Measurements from ENCODE around the gene PRDM12. TPM values are rescaled to one million over a fixed set of nuclear protein-coding genes. Genes with fewer than 3 reads are reported as not detected.

The PRDM12 gene
- total and polyA plus RNA-seq, 2 of the 8 experiments (the other 6 are each of a cell fraction or from before 2014, with no cell fraction given): 0.14 to 0.22 TPM

DNA sequence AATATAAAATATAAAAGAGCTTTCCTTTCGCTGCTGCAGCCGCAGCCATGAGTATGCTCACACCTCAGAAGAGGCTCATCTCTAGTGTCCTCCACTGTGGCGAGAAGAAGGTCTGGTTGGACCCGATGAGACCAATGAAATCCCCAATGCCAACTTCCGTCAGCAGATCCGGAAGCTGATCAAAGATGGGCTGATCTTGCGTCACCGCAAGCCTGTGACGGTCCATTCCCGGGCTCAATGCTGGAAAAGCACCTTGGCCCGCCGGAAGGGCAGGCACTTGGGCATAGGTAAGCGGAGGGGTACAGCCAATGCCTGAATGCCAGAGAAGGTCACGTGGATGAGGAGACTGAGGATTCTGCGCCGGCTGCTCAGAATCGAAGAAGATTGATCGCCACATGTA lies 12.6 kb upstream of the PRDM12 start:
- no peak overlapping the region for H2AFZ ChIP-seq (ENCODE audit: low read length)
- no peak overlapping the region for H3K23ac ChIP-seq (ENCODE audit: insufficient read length)
- no peak overlapping the region for H3K14ac ChIP-seq (ENCODE audit: insufficient read length)
- no peak overlapping the region for H2BK20ac ChIP-seq (ENCODE audit: low read length)
- H3K4ac ChIP-seq (replicated peaks; ENCODE audit: insufficient read length, low read depth, low read length): no peak overlapping the region
- no peak overlapping the region for H2BK15ac ChIP-seq (ENCODE audit: low read length)
- H2AK5ac ChIP-seq (ENCODE audit: low read depth, low read length): no peak overlapping the region
- H3K79me2 ChIP-seq (ENCODE audit: control insufficient read depth in 1 of 2, insufficient read depth in 2 of 2, low read length in 2 of 2): no peaks in the 10 kb centered on the region
- H2BK12ac ChIP-seq (ENCODE audit: low read depth, low read length): no peak overlapping the region
- H4K91ac ChIP-seq (replicated peaks; ENCODE audit: insufficient read length, low read length): no peak overlapping the region
- H3K9ac ChIP-seq (replicated peaks in 1 of 4; ENCODE audit: extremely low read depth in 1 of 4, low read depth in 3 of 4, low read length in 3 of 4): no peak overlapping the region
- FAIRE-seq: no peak
- H4K8ac ChIP-seq (ENCODE audit: extremely low read depth, insufficient read depth, low read length): peak overlapping the region; percentile 79; the same call in 1 of the 2 replicates
- H4K20me1 ChIP-seq (replicated peaks in 1 of 2; ENCODE audit: control insufficient read depth in 1 of 2, insufficient read depth in 2 of 2, low read length in 2 of 2): peaks cover 0 to 2% of the 10 kb centered on the region in 2 experiments
- H3K79me1 ChIP-seq (ENCODE audit: low read depth, low read length): no peaks in the 10 kb centered on the region
- no peak overlapping the region for H3K18ac ChIP-seq (ENCODE audit: extremely low read depth, low read length)
- H3K23me2 ChIP-seq (ENCODE audit: low read depth, low read length): no peaks in the 10 kb centered on the region; the same call in 1 of the 2 replicates
- H3K4me3 ChIP-seq (ENCODE audit: extremely low read depth in 1 of 4, insufficient read depth in 2 of 4, low read depth in 3 of 4, low read length in 4 of 4): no peak overlapping the region
- H2BK5ac ChIP-seq (ENCODE audit: low read depth, low read length): no peak overlapping the region
- no peak for TF ChIP-seq NRF1 (IDR thresholded peaks at IDR 0.05; ENCODE audit: low read depth, low read length)
- no peak for TF ChIP-seq MAFK (IDR thresholded peaks at IDR 0.05; ENCODE audit: low read depth, low read length)
- no peak for TF ChIP-seq SAP30 (IDR thresholded peaks at IDR 0.05; ENCODE audit: insufficient read depth, insufficient replicate concordance, low read length)
- TF ChIP-seq ZNF274 (IDR thresholded peaks at IDR 0.05; ENCODE audit: borderline replicate concordance, extremely low read depth, low read length): no peak
- TF ChIP-seq TBP (IDR thresholded peaks at IDR 0.05; ENCODE audit: low read depth, low read length): no peak
- TF ChIP-seq, protein P1, sequence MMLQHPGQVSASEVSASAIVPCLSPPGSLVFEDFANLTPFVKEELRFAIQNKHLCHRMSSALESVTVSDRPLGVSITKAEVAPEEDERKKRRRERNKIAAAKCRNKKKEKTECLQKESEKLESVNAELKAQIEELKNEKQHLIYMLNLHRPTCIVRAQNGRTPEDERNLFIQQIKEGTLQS (IDR thresholded peaks at IDR 0.05; ENCODE audit: insufficient read depth, low read depth, low read length): no peak
- TF ChIP-seq, protein P2, sequence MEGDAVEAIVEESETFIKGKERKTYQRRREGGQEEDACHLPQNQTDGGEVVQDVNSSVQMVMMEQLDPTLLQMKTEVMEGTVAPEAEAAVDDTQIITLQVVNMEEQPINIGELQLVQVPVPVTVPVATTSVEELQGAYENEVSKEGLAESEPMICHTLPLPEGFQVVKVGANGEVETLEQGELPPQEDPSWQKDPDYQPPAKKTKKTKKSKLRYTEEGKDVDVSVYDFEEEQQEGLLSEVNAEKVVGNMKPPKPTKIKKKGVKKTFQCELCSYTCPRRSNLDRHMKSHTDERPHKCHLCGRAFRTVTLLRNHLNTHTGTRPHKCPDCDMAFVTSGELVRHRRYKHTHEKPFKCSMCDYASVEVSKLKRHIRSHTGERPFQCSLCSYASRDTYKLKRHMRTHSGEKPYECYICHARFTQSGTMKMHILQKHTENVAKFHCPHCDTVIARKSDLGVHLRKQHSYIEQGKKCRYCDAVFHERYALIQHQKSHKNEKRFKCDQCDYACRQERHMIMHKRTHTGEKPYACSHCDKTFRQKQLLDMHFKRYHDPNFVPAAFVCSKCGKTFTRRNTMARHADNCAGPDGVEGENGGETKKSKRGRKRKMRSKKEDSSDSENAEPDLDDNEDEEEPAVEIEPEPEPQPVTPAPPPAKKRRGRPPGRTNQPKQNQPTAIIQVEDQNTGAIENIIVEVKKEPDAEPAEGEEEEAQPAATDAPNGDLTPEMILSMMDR (IDR thresholded peaks at IDR 0.05; ENCODE audit: control extremely low read depth in 1 of 3, insufficient read depth in 1 of 3, low read depth in 1 of 3, low read length in 3 of 3): no peak
- TF ChIP-seq SIX5 (IDR thresholded peaks at IDR 0.05; ENCODE audit: low read depth, low read length): no peak
- TF ChIP-seq PHF8 (conservative IDR thresholded peaks at IDR 0.05; ENCODE audit: low read depth, low read length): no peak
- TF ChIP-seq RFX5 (IDR thresholded peaks at IDR 0.05; ENCODE audit: borderline replicate concordance, low read depth, low read length): no peak
- H3K27ac ChIP-seq (ENCODE audit: low read depth, low read length): no peak overlapping the region
- peaks cover 2 to 17% (median 13%) of the 10 kb centered on the region in 4 experiments for H3K27me3 ChIP-seq (replicated peaks in 1 of 4; ENCODE audit: control insufficient read depth in 3 of 4, extremely low read depth in 1 of 4, insufficient read depth in 3 of 4, low read length in 3 of 4)
- no peaks in the 10 kb centered on the region for H3K36me3 ChIP-seq (ENCODE audit: control insufficient read depth in 2 of 4, insufficient read depth in 4 of 4, low read length in 3 of 4)
- CTCF ChIA-PET (ENCODE audit: partially characterized antibody): interaction anchor here (0.7 to 6.7 kb wide), 4 partner anchors 9 to 204 kb away, joined by 3 to 42 read pairs (median 5); no protein-coding TSS in a partner anchor
- H3K4me1 ChIP-seq (replicated peaks in 1 of 4; ENCODE audit: control insufficient read depth in 3 of 4, insufficient read depth in 4 of 4, low read length in 3 of 4): no peaks in the 10 kb centered on the region
- no peak overlapping the region for H2BK120ac ChIP-seq (replicated peaks; ENCODE audit: low read depth, low read length)
- H3K4me2 ChIP-seq (ENCODE audit: insufficient read depth in 1 of 2, low read depth in 2 of 2, low read length in 2 of 2): no peak overlapping the region
- no peak overlapping the region for H4K5ac ChIP-seq (ENCODE audit: insufficient read length, low read depth, low read length)
- POLR2A ChIA-PET (ENCODE audit: partially characterized antibody): interaction anchor here (0.6 kb wide), 2 partner anchors 29 to 261 kb away, joined by 3 read pairs; no protein-coding TSS in a partner anchor
- WGBS, 2 experiments (ENCODE audit: extremely low coverage in 1 of 2, insufficient coverage in 1 of 2, insufficient read length in 1 of 2, insufficient replicate concordance in 2 of 2, low coverage in 1 of 2, low lambda C conversion rate in 2 of 2, missing lambda C conversion rate in 1 of 2): 90% methylated on average over 18 of the region's 18 CpGs; no CpG with 5 or more reads in 1 of the 2 experiments
- no peak for DNase-seq (ENCODE audit: low read depth in 1 of 2, low spot score in 2 of 2)
- no peak overlapping the region for H3K56ac ChIP-seq (replicated peaks; ENCODE audit: insufficient read length, low read depth, low read length)
- H3K9me3 ChIP-seq (ENCODE audit: insufficient read depth in 2 of 2, low read depth in 1 of 2, low read length in 1 of 2): no peaks in the 10 kb centered on the region
